Measurements from ENCODE around the gene PTPRM. TPM values are rescaled to one million over a fixed set of nuclear protein-coding genes. Genes with fewer than 3 reads are reported as not detected.

Gene PTPRM
- total and polyA plus RNA-seq, 3 donors from 2014 or later, result 76.4 to 101 (median 94.6) TPM

DNA sequence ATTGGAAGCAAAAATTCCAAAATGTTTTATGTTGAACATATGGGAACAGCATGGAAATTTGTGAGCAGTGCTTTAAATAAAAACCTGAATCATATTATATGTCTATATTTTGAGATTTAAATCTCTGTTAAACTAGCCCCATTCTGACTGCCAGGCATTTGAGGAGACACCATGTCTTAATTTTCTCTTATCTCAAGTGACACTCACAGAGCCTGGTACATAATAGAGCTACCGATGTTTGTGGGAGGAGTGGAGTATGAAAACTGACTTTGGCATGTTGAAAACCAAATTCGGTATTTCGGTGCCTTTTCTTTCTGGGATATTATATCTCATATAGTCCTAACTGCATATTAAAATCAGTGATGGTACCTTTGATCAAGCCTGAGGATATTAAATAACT is 124.1 kb downstream of the PTPRM start:
- Histone ChIP-seq H3K36me3 (ENCODE audit: low read depth, missing control alignments) (no peaks in the 10 kb centered on the region), H3K4me3 (no peak overlapping the region), H3K4me1 (no peaks in the 10 kb centered on the region), H3K9me3 (no peaks in the 10 kb centered on the region), H3K27ac (no peak overlapping the region), H3K27me3 (no peaks in the 10 kb centered on the region)
- intact Hi-C loops (cut with DNase I; ENCODE audit: low total_unique reads), result no loop called here
- WGBS, 2 donors, result 92 to 98% methylated on average over 3 of the region's 3 CpGs
- no peak for TF ChIP-seq POLR2A (IDR thresholded peaks at IDR 0.05)
- TF ChIP-seq, protein P1, sequence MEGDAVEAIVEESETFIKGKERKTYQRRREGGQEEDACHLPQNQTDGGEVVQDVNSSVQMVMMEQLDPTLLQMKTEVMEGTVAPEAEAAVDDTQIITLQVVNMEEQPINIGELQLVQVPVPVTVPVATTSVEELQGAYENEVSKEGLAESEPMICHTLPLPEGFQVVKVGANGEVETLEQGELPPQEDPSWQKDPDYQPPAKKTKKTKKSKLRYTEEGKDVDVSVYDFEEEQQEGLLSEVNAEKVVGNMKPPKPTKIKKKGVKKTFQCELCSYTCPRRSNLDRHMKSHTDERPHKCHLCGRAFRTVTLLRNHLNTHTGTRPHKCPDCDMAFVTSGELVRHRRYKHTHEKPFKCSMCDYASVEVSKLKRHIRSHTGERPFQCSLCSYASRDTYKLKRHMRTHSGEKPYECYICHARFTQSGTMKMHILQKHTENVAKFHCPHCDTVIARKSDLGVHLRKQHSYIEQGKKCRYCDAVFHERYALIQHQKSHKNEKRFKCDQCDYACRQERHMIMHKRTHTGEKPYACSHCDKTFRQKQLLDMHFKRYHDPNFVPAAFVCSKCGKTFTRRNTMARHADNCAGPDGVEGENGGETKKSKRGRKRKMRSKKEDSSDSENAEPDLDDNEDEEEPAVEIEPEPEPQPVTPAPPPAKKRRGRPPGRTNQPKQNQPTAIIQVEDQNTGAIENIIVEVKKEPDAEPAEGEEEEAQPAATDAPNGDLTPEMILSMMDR (IDR thresholded peaks at IDR 0.05), result no peak
- DNase-seq, result no peak

DNA sequence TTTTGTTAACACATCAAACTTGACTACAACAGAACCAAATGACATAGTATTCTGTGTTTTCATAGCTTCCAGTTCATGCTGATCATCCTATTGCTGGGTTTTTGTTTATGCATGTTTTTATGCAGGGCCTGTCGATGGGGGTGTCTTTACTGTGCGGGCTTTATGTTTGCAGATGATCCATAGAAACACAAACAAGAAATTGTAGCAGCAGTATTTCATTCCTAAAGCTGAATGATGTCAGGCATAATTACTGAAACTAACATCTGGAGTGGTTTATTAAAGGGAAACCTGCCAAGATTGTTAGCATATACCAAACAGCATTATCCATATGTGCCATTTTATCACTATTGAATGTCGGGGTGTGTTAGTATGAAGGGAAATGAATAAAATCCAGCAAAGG is 129.7 kb downstream of the PTPRM start:
- Histone ChIP-seq H3K4me1 (no peaks in the 10 kb centered on the region), H3K36me3 (ENCODE audit: low read depth, missing control alignments) (no peaks in the 10 kb centered on the region), H3K27me3 (no peaks in the 10 kb centered on the region), H3K4me3 (no peak overlapping the region), H3K27ac (no peak overlapping the region), H3K9me3 (no peaks in the 10 kb centered on the region)
- intact Hi-C loops (cut with DNase I; ENCODE audit: low total_unique reads), result no loop called here
- TF ChIP-seq POLR2A (IDR thresholded peaks at IDR 0.05), result no peak
- TF ChIP-seq, protein P1 (IDR thresholded peaks at IDR 0.05), result no peak
- no peak for DNase-seq
- 83 to 85% methylated on average over 3 of the region's 3 CpGs for WGBS, 2 donors

DNA sequence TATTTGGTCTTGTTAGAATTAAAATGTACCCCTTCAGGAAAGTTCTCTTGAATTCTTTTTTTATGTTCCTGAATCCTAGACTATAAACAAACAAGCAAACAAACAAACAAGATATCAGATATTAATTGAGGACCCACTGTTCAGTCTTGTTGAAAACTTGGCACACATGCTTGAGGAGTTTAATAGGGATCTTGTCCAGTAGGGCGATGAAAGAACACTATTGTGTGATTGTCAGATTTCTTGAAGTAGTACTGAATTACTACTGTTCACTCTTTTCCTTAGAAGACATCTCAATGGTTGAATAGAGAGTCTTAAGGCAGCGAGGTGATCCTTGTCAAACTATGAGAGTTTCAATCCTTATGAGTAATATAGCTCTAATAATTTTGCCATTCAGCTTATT is 130.2 kb downstream of the PTPRM start:
- Histone ChIP-seq H3K27me3 (no peaks in the 10 kb centered on the region), H3K4me3 (no peak overlapping the region), H3K9me3 (no peaks in the 10 kb centered on the region), H3K36me3 (ENCODE audit: low read depth, missing control alignments) (no peaks in the 10 kb centered on the region), H3K27ac (no peak overlapping the region), H3K4me1 (no peaks in the 10 kb centered on the region)
- no peak for TF ChIP-seq POLR2A (IDR thresholded peaks at IDR 0.05)
- TF ChIP-seq, protein P1 (IDR thresholded peaks at IDR 0.05), result no peak
- 89 to 92% methylated on average over 2 of the region's 2 CpGs for WGBS, 2 donors
- intact Hi-C loops (cut with DNase I; ENCODE audit: low total_unique reads), result no loop called here
- no peak for DNase-seq

DNA sequence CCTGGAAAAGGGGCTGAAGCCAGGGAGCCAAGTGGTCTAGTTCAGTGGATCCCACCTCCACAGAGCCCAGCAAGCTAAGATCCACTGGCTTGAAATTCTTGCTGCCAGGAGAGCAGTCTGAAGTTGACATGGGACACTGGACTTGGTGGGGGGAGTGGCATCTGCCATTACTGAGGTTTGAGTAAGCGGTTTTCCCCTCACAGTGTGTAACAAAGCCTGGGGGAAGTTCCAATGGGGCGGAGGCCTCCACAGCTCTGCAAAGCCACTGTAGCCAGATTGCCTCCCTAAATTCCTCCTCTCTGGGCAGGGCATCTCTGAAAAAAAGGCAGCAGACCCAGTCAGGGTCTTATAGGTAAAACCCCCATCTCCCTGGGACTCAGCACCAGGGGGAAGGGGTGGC is 144.4 kb downstream of the PTPRM start:
- H3K4me1 ChIP-seq, result no peaks in the 10 kb centered on the region
- DNase-seq, result no peak
- TF ChIP-seq, protein P1 (IDR thresholded peaks at IDR 0.05), result no peak
- no peak for TF ChIP-seq POLR2A (IDR thresholded peaks at IDR 0.05)
- H3K36me3 ChIP-seq (ENCODE audit: low read depth, missing control alignments), result no peaks in the 10 kb centered on the region
- H3K4me3 ChIP-seq, result no peak overlapping the region
- no peak overlapping the region for H3K27ac ChIP-seq
- 91 to 92% methylated on average over 2 of the region's 2 CpGs for WGBS, 2 donors
- intact Hi-C loops (cut with DNase I; ENCODE audit: low total_unique reads), result no loop called here
- H3K9me3 ChIP-seq, result no peaks in the 10 kb centered on the region
- H3K27me3 ChIP-seq, result no peaks in the 10 kb centered on the region

DNA sequence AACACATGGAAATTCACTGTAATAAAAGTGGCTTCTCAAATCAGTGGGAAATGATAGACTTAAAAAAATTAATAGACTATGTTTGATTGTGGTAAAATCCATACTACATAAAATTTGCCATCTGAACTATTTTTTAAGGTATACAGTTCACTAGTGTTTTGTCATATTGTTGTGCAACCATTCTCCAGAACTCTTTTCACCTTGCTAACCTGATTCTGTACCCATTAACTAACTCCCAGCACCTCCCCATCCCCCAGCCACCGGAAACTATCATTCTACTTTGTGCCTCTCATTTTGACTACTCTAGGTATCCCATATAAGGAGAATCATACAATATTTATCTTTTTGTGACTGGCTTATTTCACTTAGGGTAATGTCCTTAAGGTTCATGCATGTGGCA is 153.3 kb downstream of the PTPRM start:
- WGBS, 2 donors, result 87 to 97% methylated on average over 1 of the region's 1 CpG
- Histone ChIP-seq H3K9me3 (no peaks in the 10 kb centered on the region), H3K4me3 (no peak overlapping the region), H3K36me3 (ENCODE audit: low read depth, missing control alignments) (no peaks in the 10 kb centered on the region), H3K27ac (no peak overlapping the region), H3K4me1 (no peaks in the 10 kb centered on the region), H3K27me3 (no peaks in the 10 kb centered on the region)
- no peak for TF ChIP-seq POLR2A (IDR thresholded peaks at IDR 0.05)
- DNase-seq, result no peak
- intact Hi-C loops (cut with DNase I; ENCODE audit: low total_unique reads), result no loop called here
